ENCODE measurements around the gene C9orf78. TPM values are rescaled to one million over a fixed set of nuclear protein-coding genes. Genes with fewer than 3 reads are reported as not detected.

Gene C9orf78
- total and polyA plus RNA-seq, 9 of the 15 experiments (the other 6 are each of a cell fraction or from before 2014, with no cell fraction given): 94.6 to 266 (median 202) TPM

DNA sequence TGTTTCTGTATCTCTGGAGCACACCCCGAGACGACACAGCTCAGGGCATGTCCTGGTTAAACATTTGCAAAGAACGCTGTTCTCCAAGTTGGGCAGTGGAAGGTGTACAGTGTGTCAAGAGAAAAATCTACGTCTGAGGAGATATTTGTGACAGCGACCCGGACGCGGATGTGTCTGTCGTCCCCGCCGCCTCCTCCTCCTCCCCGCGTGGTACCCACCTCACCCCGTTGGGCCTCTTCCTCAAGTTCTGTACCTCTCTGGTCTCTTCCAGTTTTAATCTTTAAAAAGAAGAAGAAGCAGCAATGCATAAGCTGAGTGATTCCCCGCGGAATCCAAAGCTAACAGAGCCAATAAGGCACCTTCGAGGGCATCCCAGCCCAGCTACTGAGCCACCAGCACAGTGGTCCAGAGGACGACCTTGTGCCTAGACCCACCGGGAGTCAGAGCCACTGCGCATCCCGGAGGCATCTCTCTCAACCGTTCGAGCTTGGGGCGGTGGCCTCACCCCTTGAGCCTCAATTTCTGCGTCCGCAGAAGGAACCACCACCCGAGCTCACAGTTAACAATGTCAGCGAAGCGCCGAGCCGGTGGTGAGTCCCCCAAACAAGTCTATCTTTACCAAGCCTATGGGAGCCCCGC, 467 bp downstream of the C9orf78 start (continued):
- TF ChIP-seq TEAD4 (IDR thresholded peaks at IDR 0.05; ENCODE audit: low read length) (no peak), TEAD4 (CRISPR knock-in tag; IDR thresholded peaks at IDR 0.05; ENCODE audit: borderline replicate concordance) (no peak), MCM5 (IDR thresholded peaks at IDR 0.05; ENCODE audit: low read depth) (no peak), HMGN3 (IDR thresholded peaks at IDR 0.05; ENCODE audit: borderline replicate concordance, extremely low read depth, insufficient read length, low read depth, low read length) (no peak), TCF7L2 (IDR thresholded peaks at IDR 0.05; ENCODE audit: low read depth, low read length) (no peak)

DNA sequence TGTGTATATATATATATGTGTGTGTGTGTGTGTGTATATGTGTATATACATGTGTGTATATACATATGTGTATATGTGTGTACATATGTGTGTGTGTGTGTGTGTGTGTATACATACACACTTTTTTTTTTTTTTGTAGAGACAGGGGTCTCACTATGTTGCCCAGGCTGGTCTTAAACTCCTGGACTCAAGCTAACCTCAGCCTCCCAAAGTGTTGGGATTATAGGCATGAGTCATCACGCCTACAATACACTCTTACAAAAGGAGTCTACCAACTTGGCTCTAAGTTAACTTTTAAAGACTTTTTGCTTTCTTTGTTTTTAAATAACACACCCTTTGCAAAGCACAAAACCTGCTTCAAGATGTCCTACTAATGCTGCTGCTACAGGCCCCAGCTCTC, 2.1 kb downstream of the C9orf78 start:
- ChIA-PET POLR2A (interaction anchor here (1.6 kb wide), 1 partner anchor 13 kb away, joined by 3 read pairs; no protein-coding TSS in a partner anchor), CTCF (ENCODE audit: low intra/inter-chr PET ratio) (no interaction called here)
- peaks cover 3% of the 10 kb centered on the region for H3K9me1 ChIP-seq (ENCODE audit: control insufficient read depth, insufficient read depth, low read length)
- no peak overlapping the region for H3K27ac ChIP-seq (ENCODE audit: extremely low read depth, low read depth, low read length)
- TF ChIP-seq CHD2 (IDR thresholded peaks at IDR 0.05; ENCODE audit: low read depth, low read length) (no peak), MEF2A (IDR thresholded peaks at IDR 0.05; ENCODE audit: control insufficient read depth, low read depth, low read length) (no peak), CREB1 (IDR thresholded peaks at IDR 0.05) (0 out of 2 replicates have a peak, but pooled peaks have one; percentile 19), CREB1 (CRISPR knock-in tag; IDR thresholded peaks at IDR 0.05) (no peak), ZKSCAN8 (CRISPR knock-in tag; IDR thresholded peaks at IDR 0.05) (no peak), ZNF121 (CRISPR knock-in tag; conservative IDR thresholded peaks at IDR 0.05) (peak; percentile 85)
- TF ChIP-seq, protein P1, sequence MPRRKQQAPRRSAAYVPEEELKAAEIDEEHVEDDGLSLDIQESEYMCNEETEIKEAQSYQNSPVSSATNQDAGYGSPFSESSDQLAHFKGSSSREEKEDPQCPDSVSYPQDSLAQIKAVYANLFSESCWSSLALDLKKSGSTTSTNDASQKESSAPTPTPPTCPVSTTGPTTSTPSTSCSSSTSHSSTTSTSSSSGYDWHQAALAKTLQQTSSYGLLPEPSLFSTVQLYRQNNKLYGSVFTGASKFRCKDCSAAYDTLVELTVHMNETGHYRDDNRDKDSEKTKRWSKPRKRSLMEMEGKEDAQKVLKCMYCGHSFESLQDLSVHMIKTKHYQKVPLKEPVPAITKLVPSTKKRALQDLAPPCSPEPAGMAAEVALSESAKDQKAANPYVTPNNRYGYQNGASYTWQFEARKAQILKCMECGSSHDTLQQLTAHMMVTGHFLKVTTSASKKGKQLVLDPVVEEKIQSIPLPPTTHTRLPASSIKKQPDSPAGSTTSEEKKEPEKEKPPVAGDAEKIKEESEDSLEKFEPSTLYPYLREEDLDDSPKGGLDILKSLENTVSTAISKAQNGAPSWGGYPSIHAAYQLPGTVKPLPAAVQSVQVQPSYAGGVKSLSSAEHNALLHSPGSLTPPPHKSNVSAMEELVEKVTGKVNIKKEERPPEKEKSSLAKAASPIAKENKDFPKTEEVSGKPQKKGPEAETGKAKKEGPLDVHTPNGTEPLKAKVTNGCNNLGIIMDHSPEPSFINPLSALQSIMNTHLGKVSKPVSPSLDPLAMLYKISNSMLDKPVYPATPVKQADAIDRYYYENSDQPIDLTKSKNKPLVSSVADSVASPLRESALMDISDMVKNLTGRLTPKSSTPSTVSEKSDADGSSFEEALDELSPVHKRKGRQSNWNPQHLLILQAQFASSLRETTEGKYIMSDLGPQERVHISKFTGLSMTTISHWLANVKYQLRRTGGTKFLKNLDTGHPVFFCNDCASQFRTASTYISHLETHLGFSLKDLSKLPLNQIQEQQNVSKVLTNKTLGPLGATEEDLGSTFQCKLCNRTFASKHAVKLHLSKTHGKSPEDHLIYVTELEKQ (CRISPR knock-in tag; IDR thresholded peaks at IDR 0.05): 0 out of 2 replicates have a peak, but pooled peaks have one; percentile 29
- no peak for ATAC-seq
- peaks cover 25 to 30% of the 10 kb centered on the region in 2 experiments for H3K4me1 ChIP-seq (replicated peaks in 1 of 2; ENCODE audit: control insufficient read depth in 2 of 2, insufficient read depth in 2 of 2, low read length in 2 of 2)
- no TSS peak for BruUV-seq (replicated peaks)
- H3K79me2 ChIP-seq (ENCODE audit: control insufficient read depth, insufficient read depth, low read length): peaks cover 48% of the 10 kb centered on the region
- in situ Hi-C loops (cut with MboI): no loop called here
- WGBS (ENCODE audit: insufficient coverage, low coverage, missing lambda C conversion rate): 88% methylated on average over 1 of the region's 1 CpG
- H3K27me3 ChIP-seq (ENCODE audit: control insufficient read depth in 2 of 2, insufficient read depth in 2 of 2, low read length in 2 of 2): no peaks in the 10 kb centered on the region
- DNase-seq (ENCODE audit: extremely low read depth in 1 of 4, low spot score in 3 of 4): no peak
- FAIRE-seq: no peak
- H4K20me1 ChIP-seq (replicated peaks; ENCODE audit: control insufficient read depth, insufficient read depth, low read length): no peaks in the 10 kb centered on the region
- peaks cover 71% of the 10 kb centered on the region for H3K36me3 ChIP-seq (ENCODE audit: control insufficient read depth, insufficient read depth, low read length)
- intact Hi-C loops (cut with micrococcal nuclease): no loop called here
- no peak overlapping the region for H3K4me3 ChIP-seq
- no peaks in the 10 kb centered on the region for H3K9me3 ChIP-seq (replicated peaks; ENCODE audit: control insufficient read depth, insufficient read depth, low read depth, low read length)
- H2AFZ ChIP-seq (ENCODE audit: low read depth, low read length): no peak overlapping the region
- no peak overlapping the region for H3K9ac ChIP-seq (ENCODE audit: insufficient read depth in 1 of 2, low read depth in 2 of 2, low read length in 2 of 2)
- no peak overlapping the region for H3K4me2 ChIP-seq (ENCODE audit: insufficient read depth, low read length)
